DOHH2 (cell line): ENCODE results near the gene LRMDA.

ENCODE experiments used
- EZH2phosphoT487 ChIP-seq: fragments of 200-600 bp; sonication (generic); IDR thresholded peaks from 2 replicates; pipeline ENCODE4 v1.6.1; 2017; ENCODE audit warnings: borderline replicate concordance, mild to moderate bottlenecking, antibody characterized with exemption, low read length, moderate library complexity, mixed read lengths
- TF ChIP-seq, protein P1 (sequence below): fragments of 200-600 bp; sonication (generic); IDR thresholded peaks from one replicate; pipeline ENCODE4 v1.5.1; 2014; ENCODE audit warnings: antibody characterized with exemption, mild to moderate bottlenecking, low read depth, low read length; ENCODE audit not compliant: poor library complexity, severe bottlenecking

DNA sequence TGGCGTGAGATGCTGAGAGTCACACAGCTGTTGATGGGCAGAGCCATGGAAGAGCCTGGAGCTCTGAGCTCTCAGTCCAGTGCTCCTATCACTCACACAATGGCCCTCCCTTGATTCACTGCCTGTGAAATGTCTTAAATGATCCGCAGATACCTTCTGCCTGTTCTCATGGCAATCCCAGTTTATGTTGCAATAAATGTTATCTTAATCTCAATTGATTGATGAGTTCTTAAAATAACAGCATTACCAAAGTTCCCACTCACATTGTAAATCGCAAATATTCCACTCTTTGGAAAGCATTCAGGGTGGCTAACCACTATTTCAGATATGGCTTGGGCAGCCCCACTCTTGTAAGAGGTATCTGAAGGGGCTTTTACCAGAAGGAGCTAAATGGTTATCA, 865.5 kb downstream of the LRMDA start:
- TF ChIP-seq, protein P1, sequence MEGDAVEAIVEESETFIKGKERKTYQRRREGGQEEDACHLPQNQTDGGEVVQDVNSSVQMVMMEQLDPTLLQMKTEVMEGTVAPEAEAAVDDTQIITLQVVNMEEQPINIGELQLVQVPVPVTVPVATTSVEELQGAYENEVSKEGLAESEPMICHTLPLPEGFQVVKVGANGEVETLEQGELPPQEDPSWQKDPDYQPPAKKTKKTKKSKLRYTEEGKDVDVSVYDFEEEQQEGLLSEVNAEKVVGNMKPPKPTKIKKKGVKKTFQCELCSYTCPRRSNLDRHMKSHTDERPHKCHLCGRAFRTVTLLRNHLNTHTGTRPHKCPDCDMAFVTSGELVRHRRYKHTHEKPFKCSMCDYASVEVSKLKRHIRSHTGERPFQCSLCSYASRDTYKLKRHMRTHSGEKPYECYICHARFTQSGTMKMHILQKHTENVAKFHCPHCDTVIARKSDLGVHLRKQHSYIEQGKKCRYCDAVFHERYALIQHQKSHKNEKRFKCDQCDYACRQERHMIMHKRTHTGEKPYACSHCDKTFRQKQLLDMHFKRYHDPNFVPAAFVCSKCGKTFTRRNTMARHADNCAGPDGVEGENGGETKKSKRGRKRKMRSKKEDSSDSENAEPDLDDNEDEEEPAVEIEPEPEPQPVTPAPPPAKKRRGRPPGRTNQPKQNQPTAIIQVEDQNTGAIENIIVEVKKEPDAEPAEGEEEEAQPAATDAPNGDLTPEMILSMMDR = no peak
- no peak for TF ChIP-seq EZH2phosphoT487
